ENCODE measurements around the gene FBXL17.

FBXL17 gene

GRCh38 chr5:107868650-107869409, 513.1 kb downstream of the FBXL17 start:
- no peak for DNase-seq

- DNase-seq, result no peak
Measured at GRCh38 chr5:107867266-107867665, 514.6 kb downstream of the FBXL17 start.

- DNase-seq, result no peak
Measured at GRCh38 chr5:107864793-107865192, 517.1 kb downstream of the FBXL17 start.

- DNase-seq, result no peak
Measured at GRCh38 chr5:107863125-107863524, 518.8 kb downstream of the FBXL17 start.

- DNase-seq, result no peak
Measured at GRCh38 chr5:107861565-107861964, 520.3 kb downstream of the FBXL17 start.

GRCh38 chr5:107860044-107860443, 521.9 kb downstream of the FBXL17 start:
- no peak for DNase-seq

- no peak for DNase-seq
Measured at GRCh38 chr5:107858788-107859187, 523.1 kb downstream of the FBXL17 start.

- no peak for DNase-seq
Measured at GRCh38 chr5:107858324-107858723, 523.6 kb downstream of the FBXL17 start.

GRCh38 chr5:107857785-107858184, 524.1 kb downstream of the FBXL17 start:
- DNase-seq, result no peak

- no peak for DNase-seq
Measured at GRCh38 chr5:107855171-107855570, 526.7 kb downstream of the FBXL17 start.

- DNase-seq, result no peak
Measured at GRCh38 chr5:107853696-107854095, 528.2 kb downstream of the FBXL17 start.

- no peak for DNase-seq
Measured at GRCh38 chr5:107853031-107853430, 528.9 kb downstream of the FBXL17 start.

GRCh38 chr5:107849118-107849517, 532.8 kb downstream of the FBXL17 start:
- no peak for DNase-seq

- DNase-seq, result no peak
Measured at GRCh38 chr5:107840592-107840991, 541.3 kb downstream of the FBXL17 start.

- no peak for DNase-seq
Measured at GRCh38 chr5:107840161-107840560, 541.7 kb downstream of the FBXL17 start.

- DNase-seq, result no peak
Measured at GRCh38 chr5:107835096-107835495, 546.8 kb downstream of the FBXL17 start.

GRCh38 chr5:107832746-107833145, 549.2 kb downstream of the FBXL17 start:
- no peak for DNase-seq

GRCh38 chr5:107831612-107832395, 550.1 kb downstream of the FBXL17 start:
- DNase-seq, result no peak

GRCh38 chr5:107830750-107831149, 551.1 kb downstream of the FBXL17 start:
- no peak for DNase-seq

GRCh38 chr5:107826311-107827000, 555.4 kb downstream of the FBXL17 start:
- no peak for DNase-seq

GRCh38 chr5:107824821-107825220, 557.1 kb downstream of the FBXL17 start:
- no peak for DNase-seq

- DNase-seq, result no peak
Measured at GRCh38 chr5:107821288-107821687, 560.6 kb downstream of the FBXL17 start.
